NCI-H2081 (cell line): ENCODE results near the gene DMRTA2.
A peak's percentile ranks its signal among the peaks of the same experiment; 100 is the strongest.
"Not testable (repeated sequence)": the region's sequence is repeated elsewhere in the genome, so short reads cannot be mapped to it uniquely, and the experiment has no call there.

Source experiments
- DNase-seq, 2 experiments: peaks; one replicate each; lab custom pipeline; 2025; lab: John Stamatoyannopoulos, UW

Gene DMRTA2

DNA sequence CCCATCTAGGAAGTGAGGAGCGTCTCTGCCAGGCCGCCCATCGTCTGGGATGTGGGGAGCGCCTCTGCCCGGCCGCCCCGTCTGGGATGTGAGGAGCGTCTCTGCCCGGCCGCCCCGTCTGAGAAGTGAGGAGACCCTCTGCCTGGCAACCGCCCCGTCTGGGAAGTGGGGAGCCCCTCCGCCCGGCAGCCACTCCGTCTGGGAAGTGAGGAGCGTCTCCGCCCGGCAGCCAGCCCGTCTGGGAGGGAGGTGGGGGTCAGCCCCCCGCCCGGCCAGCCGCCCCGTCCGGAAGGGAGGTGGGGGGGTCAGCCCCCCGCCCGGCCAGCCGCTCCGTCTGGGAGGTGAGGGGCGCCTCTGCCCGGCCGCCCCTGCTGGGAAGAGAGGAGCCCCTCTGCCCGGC is 41.7 kb downstream of the DMRTA2 start:
- not testable (repeated sequence) for DNase-seq

DNA sequence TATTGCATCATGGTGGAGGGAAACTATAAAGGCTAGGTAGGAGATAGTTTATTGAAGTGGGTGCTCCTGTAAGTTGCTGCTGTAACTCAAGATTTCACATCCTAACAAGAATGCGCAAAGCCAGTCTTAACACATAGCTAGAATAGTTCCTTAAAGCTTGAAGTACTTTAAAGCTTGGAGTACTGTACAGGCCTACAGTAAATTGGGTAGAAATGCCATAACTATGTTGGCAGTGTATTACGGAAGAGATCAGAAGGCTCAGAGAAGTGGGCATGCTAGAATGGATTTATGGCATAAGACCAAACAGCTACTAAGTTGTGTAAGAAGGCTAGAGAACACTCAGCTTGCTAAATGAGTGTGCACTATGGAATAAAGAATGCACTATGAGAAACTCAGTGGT is 44.5 kb downstream of the DMRTA2 start:
- DNase-seq: no peak

DNA sequence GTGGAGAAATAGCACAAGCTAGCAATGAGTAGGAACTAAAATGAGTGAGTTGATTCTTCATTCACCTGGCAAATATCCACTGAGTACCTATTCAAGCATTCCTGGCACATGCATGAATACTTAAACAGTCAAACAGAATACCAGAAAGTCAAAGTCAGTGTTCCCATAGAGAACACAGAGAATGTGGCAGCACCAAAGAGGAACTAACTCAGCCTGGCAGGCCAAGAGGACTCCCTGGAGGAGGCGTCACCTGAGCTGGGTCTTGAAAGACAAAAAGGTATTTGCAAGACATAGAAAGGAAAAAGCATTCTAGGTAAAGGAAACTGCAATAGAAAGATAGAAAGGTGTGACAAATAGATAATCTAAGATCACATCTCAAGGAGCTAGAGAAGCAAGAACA is 49.7 kb downstream of the DMRTA2 start:
- no peak for DNase-seq

DNA sequence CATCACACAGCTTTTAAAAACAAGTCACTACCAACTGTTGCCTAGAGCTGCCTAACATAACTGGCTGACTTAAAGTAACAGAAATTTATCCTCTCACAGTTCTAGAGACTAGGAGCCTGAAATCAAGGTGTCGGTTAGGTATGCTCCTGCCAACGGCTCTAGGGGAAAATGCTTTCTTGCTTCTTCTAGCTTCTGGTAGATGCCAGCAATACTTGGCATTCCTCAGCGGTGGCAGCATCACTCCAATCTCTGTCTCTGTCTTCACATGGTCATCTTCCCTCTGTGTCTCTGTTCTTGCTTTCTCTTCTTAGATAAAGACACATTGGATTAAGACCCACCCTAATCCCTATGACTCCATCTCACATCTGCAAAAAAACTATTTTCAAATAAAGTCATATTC is 51.5 kb downstream of the DMRTA2 start:
- no peak for DNase-seq

DNA sequence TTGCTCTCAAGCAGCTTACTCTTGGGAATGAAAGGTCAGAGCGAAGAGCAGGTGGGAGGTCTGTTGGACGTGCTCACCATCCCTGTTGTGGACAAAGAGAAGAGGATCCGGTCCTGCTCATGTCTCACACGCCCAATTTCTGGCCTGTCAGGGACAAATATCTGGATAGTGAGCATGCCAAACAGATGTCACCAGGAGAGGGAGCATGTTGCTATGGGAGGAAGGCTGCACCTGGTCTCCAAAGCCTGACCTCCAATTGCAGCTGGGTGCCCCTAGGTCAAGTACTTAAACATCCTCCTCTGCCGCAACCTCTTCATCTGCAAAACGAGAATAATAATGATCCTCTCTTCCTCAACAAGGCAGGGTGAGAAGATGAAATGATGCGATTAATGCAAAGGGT is 53.4 kb downstream of the DMRTA2 start:
- peak; percentile 5 to 58 for DNase-seq

DNA sequence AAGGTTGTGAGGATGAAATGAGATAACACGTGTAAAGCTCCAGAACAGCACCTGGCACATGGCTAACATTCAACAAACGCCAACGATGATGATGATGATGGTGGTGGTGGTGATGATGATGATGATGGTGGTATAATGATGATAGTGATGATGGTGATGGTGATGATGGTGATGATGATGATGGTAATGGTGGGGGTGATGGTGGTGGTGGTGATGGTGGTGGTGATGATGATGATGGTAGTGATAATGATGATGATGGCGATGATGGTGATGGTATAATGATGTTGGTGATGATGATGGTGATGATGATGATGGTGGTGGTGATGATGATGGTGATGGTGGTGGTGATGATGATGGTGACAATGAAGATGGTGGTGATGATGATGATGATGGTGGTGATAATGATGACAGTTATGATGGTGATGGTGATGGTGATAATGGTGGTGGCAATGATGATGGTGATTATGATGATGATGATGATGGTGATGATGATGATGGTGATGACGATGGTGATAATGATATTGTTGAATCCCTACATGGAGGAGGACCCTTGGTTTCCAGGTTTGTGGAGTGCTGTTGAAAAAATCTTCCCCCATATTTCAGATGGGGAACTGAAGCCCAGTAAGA is 54.1 kb downstream of the DMRTA2 start:
- DNase-seq: no peak

DNA sequence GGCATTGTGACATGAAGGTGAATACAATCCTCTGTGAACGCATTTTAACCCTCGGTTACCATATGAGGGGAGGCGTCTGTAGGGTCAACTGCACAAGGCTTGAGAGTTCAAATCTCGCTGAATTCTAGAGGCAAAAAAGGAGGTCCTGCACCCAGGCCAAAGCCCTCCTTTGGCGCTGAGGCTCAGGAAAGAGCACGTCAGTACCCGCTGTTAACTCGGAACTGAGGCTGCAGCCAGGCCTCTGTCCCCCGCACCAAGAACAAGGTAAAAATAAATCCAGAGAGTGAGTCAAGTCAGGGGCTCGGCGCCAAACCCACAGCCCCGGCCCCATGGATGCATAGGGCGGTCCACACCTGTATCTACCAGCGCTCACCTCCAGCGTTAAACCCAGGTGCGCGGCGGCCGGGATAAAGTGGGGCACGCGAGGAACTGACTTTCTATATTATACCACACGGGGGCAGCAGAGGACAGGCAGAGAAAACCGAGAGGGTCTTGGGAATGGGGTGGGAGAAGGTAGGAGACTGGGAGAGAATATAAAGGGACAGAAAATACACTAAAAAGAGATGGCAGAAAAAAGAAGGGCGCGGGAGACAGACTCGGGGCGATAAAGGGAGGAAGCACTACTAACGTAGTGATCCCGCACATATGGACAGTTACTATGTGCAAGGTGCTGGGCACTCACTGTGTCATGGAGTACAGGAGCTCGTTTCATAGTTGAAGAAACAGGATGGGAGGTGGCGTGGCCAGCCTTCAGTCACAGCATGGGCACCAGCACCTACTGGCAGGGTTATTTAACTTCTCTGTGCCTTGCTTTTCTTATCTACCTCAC is 54.9 kb downstream of the DMRTA2 start:
- DNase-seq: peak; percentile 63 to 83
